SK-N-SH treated with all-trans-retinoic acid at 6 μM for 48 hours (cell line): ENCODE data around the gene FGFBP2.

Experiments
- ATAC-seq: fragments of 200-7000 bp; cut with Tn5 transposase; 3 replicates; pipeline ENCODE4 v1.9.1; 2020; ENCODE audit warnings: mild to moderate bottlenecking, moderate library complexity
- ARNTL ChIP-seq: fragments of 450-650 bp; formaldehyde crosslinking; IDR thresholded peaks from 2 replicates; pipeline ENCODE4 v1.5.0; 2020; ENCODE audit warnings: low read depth, mild to moderate bottlenecking, moderate library complexity, borderline replicate concordance
- CSDC2 ChIP-seq: fragments of 250-450 bp; sonication (Bioruptor Pico); IDR thresholded peaks from 2 replicates; pipeline ENCODE4 v1.5.0; 2020; ENCODE audit warnings: mild to moderate bottlenecking, moderate library complexity
- ESRRG ChIP-seq: fragments of 250-450 bp; sonication (Bioruptor Pico); IDR thresholded peaks from 2 replicates; pipeline ENCODE4 v1.6.1; 2021; ENCODE audit warnings: mild to moderate bottlenecking
- GLIS3 ChIP-seq: fragments of 250-450 bp; sonication (Bioruptor Pico); IDR thresholded peaks from 2 replicates; pipeline ENCODE4 v1.5.0; 2020; ENCODE audit warnings: mild to moderate bottlenecking, moderate library complexity
- ISL1 ChIP-seq: fragments of 250-450 bp; sonication (Bioruptor Pico); IDR thresholded peaks from 2 replicates; pipeline ENCODE4 v2.1.2; 2022; ENCODE audit warnings: mild to moderate bottlenecking, moderate library complexity
- OSR1 ChIP-seq: fragments of 250-450 bp; sonication (Bioruptor Pico); IDR thresholded peaks from 2 replicates; pipeline ENCODE4 v1.8.0; 2022; ENCODE audit warnings: moderate library complexity, mild to moderate bottlenecking, inconsistent platforms
- RARB ChIP-seq: fragments of 250-450 bp; sonication (Bioruptor Pico); IDR thresholded peaks from 2 replicates; pipeline ENCODE4 v1.8.0; 2021; ENCODE audit warnings: mild to moderate bottlenecking, moderate library complexity
- SNAI2 ChIP-seq: fragments of 250-450 bp; sonication (Bioruptor Pico); IDR thresholded peaks from 2 replicates; pipeline ENCODE4 v1.5.0; 2020; ENCODE audit warnings: mild to moderate bottlenecking, moderate library complexity
- TCF4 ChIP-seq: fragments of 250-450 bp; sonication (Bioruptor Pico); IDR thresholded peaks from 2 replicates; pipeline ENCODE4 v1.8.0; 2021; ENCODE audit warnings: mild to moderate bottlenecking, moderate library complexity, borderline replicate concordance
- TOX ChIP-seq: fragments of 250-450 bp; sonication (Bioruptor Pico); IDR thresholded peaks from 2 replicates; pipeline ENCODE4 v1.8.0; 2021; ENCODE audit warnings: mild to moderate bottlenecking, moderate library complexity, borderline replicate concordance
- ZC3H10 ChIP-seq: fragments of 250-450 bp; sonication (Bioruptor Pico); IDR thresholded peaks from 2 replicates; pipeline ENCODE4 v1.5.1; 2021; ENCODE audit warnings: mild to moderate bottlenecking, moderate library complexity
- ZFP3 ChIP-seq: fragments of 250-450 bp; sonication (Bioruptor Pico); IDR thresholded peaks from 2 replicates; pipeline ENCODE4 v1.5.0; 2020; ENCODE audit warnings: mild to moderate bottlenecking, moderate library complexity
- ZNF565 ChIP-seq: fragments of 450-650 bp; formaldehyde crosslinking; conservative IDR thresholded peaks from 2 replicates; pipeline ENCODE4 v1.5.0; 2020; ENCODE audit warnings: low read depth, mild to moderate bottlenecking, moderate library complexity
- TF ChIP-seq, protein P1 (sequence below): fragments of 250-450 bp; sonication (Bioruptor Pico); IDR thresholded peaks from 2 replicates; pipeline ENCODE4 v1.8.0; 2020; ENCODE audit warnings: mild to moderate bottlenecking, moderate library complexity, borderline replicate concordance
- TF ChIP-seq, protein P2 (sequence below): fragments of 250-450 bp; sonication (Bioruptor Pico); IDR thresholded peaks from 2 replicates; pipeline ENCODE4 v1.8.0; 2021; ENCODE audit warnings: low read depth, mild to moderate bottlenecking, moderate library complexity, borderline replicate concordance
- TF ChIP-seq, protein P3 (sequence below): fragments of 250-450 bp; sonication (Bioruptor Pico); IDR thresholded peaks from 2 replicates; pipeline ENCODE4 v1.5.0; 2020; ENCODE audit warnings: mild to moderate bottlenecking, moderate library complexity
- TF ChIP-seq, protein P4 (sequence below): fragments of 250-450 bp; sonication (Bioruptor Pico); IDR thresholded peaks from 2 replicates; pipeline ENCODE4 v1.5.1; 2021; ENCODE audit warnings: mild to moderate bottlenecking, moderate library complexity

The FGFBP2 gene

DNA sequence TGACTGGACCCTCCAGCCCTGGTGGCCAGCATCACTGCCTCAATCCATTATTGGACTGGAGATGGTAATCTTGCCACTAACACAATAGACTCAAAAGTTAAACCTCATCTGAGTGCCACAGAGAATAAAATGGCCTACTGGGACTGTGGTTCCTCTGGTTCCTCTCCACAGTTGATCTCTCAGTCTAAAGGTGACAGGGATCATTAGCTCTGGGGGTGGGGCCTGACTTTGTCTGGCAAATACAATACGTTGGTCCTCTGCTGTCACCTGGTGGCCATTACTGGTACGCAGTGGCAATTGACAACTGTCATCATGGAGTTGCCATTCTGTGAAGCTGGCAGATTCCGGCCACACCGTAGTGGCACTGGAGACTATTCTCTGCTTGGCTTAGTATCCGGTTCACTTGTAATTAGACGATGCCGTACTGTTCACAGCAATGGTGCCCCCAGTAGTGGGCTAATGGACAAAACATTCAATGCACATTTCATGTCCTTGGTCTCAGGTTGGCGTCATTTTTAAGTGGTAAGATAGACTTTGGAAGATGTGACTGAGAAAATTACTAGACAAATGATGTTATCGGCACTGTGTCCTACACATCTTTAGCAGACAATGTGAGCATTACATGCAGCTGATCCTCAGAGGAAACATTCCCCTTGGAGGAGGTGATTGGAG lies 6.7 kb downstream of the FGFBP2 start (continued):
- TF ChIP-seq, protein P1, sequence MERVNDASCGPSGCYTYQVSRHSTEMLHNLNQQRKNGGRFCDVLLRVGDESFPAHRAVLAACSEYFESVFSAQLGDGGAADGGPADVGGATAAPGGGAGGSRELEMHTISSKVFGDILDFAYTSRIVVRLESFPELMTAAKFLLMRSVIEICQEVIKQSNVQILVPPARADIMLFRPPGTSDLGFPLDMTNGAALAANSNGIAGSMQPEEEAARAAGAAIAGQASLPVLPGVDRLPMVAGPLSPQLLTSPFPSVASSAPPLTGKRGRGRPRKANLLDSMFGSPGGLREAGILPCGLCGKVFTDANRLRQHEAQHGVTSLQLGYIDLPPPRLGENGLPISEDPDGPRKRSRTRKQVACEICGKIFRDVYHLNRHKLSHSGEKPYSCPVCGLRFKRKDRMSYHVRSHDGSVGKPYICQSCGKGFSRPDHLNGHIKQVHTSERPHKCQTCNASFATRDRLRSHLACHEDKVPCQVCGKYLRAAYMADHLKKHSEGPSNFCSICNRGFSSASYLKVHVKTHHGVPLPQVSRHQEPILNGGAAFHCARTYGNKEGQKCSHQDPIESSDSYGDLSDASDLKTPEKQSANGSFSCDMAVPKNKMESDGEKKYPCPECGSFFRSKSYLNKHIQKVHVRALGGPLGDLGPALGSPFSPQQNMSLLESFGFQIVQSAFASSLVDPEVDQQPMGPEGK, result no peak
- no peak for TF ChIP-seq ZNF565 (CRISPR knock-in tag)
- no peak for TF ChIP-seq SNAI2 (CRISPR knock-in tag)
- TF ChIP-seq ESRRG (CRISPR knock-in tag), result no peak
- no peak for TF ChIP-seq CSDC2
- TF ChIP-seq RARB (CRISPR knock-in tag), result no peak

DNA sequence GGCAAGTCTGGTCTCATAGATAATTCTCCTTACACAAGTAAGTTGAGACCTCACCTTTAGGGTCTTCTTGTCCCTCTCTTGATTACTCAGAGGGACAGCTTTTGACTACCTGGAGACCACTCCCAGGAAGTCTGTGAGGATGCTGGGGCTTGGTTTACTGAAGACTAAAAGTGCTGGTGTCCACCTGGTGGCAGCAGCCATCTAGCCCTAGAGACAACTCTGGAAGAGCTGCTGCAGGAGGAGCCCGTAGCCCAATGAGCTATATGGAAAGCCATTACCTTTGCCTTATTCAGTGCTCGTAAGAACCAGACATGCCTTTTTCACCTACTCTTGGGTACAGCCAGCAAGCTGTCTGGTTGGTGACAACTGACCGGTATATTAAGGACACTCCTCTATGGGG lies 7.3 kb downstream of the FGFBP2 start:
- no peak for TF ChIP-seq ISL1
- no peak for TF ChIP-seq ZFP3 (CRISPR knock-in tag)
- no peak for TF ChIP-seq OSR1
- TF ChIP-seq ESRRG (CRISPR knock-in tag), result no peak
- TF ChIP-seq, protein P2, sequence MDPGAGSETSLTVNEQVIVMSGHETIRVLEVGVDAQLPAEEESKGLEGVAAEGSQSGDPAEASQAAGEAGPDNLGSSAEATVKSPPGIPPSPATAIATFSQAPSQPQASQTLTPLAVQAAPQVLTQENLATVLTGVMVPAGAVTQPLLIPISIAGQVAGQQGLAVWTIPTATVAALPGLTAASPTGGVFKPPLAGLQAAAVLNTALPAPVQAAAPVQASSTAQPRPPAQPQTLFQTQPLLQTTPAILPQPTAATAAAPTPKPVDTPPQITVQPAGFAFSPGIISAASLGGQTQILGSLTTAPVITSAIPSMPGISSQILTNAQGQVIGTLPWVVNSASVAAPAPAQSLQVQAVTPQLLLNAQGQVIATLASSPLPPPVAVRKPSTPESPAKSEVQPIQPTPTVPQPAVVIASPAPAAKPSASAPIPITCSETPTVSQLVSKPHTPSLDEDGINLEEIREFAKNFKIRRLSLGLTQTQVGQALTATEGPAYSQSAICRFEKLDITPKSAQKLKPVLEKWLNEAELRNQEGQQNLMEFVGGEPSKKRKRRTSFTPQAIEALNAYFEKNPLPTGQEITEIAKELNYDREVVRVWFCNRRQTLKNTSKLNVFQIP (CRISPR knock-in tag), result no peak
- TF ChIP-seq ZC3H10 (CRISPR knock-in tag), result no peak
- TF ChIP-seq ZNF565 (CRISPR knock-in tag), result no peak
- TF ChIP-seq SNAI2 (CRISPR knock-in tag), result no peak
- TF ChIP-seq, protein P1, result no peak
- TF ChIP-seq, protein P3, sequence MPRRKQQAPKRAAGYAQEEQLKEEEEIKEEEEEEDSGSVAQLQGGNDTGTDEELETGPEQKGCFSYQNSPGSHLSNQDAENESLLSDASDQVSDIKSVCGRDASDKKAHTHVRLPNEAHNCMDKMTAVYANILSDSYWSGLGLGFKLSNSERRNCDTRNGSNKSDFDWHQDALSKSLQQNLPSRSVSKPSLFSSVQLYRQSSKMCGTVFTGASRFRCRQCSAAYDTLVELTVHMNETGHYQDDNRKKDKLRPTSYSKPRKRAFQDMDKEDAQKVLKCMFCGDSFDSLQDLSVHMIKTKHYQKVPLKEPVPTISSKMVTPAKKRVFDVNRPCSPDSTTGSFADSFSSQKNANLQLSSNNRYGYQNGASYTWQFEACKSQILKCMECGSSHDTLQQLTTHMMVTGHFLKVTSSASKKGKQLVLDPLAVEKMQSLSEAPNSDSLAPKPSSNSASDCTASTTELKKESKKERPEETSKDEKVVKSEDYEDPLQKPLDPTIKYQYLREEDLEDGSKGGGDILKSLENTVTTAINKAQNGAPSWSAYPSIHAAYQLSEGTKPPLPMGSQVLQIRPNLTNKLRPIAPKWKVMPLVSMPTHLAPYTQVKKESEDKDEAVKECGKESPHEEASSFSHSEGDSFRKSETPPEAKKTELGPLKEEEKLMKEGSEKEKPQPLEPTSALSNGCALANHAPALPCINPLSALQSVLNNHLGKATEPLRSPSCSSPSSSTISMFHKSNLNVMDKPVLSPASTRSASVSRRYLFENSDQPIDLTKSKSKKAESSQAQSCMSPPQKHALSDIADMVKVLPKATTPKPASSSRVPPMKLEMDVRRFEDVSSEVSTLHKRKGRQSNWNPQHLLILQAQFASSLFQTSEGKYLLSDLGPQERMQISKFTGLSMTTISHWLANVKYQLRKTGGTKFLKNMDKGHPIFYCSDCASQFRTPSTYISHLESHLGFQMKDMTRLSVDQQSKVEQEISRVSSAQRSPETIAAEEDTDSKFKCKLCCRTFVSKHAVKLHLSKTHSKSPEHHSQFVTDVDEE (CRISPR knock-in tag), result no peak
- peak; percentile 83 for ATAC-seq

DNA sequence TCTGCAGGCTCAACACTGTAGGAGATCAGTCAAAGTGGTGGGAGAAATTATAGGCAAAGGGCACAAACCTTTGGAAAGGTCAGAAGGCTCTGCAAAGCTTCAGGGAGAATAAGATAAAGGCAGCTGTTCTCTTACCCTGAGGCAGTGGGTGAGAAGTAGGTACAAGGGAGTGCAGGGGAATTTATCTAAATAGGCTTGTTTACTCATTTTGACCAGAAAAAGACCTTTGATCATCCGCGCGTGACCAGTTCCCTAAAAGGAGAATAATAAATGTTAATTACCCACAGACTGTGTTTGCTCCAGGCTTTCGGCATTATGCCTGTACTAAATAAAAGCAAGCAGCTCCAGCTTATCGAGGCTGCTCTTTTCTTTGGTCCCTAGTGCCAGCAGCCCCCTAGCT lies 9.3 kb downstream of the FGFBP2 start:
- TF ChIP-seq TOX (CRISPR knock-in tag) (no peak), SNAI2 (CRISPR knock-in tag) (no peak), ISL1 (no peak), ESRRG (CRISPR knock-in tag) (no peak), TCF4 (CRISPR knock-in tag) (no peak), RARB (CRISPR knock-in tag) (no peak)
- TF ChIP-seq, protein P2 (CRISPR knock-in tag), result no peak
- TF ChIP-seq, all 23 proteins: peak for 0
- no peak for ATAC-seq

DNA sequence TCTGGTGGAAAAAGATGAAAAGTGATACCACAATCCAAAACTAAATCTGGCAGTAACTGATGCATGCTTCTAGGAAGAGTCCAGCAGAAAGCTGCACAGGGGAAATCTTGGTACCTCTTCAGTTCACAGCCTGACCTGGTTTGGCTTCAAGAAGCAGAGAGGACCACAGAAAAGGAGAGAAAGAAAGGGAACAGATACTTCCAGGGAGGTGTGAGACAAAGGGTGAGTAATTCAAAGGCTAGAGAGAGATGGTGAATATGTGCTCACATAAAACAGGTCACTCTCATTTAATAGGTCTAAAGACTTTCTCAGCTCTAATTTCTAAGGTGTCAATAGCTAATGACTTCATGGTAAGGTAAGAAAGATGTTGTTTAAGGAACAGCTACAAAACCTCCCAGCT lies 11.2 kb downstream of the FGFBP2 start:
- no peak for ATAC-seq
- TF ChIP-seq OSR1 (no peak), ESRRG (CRISPR knock-in tag) (no peak), RARB (CRISPR knock-in tag) (no peak), ZFP3 (CRISPR knock-in tag) (no peak), GLIS3 (no peak), TOX (CRISPR knock-in tag) (no peak), ARNTL (no peak)
- TF ChIP-seq, protein P4, sequence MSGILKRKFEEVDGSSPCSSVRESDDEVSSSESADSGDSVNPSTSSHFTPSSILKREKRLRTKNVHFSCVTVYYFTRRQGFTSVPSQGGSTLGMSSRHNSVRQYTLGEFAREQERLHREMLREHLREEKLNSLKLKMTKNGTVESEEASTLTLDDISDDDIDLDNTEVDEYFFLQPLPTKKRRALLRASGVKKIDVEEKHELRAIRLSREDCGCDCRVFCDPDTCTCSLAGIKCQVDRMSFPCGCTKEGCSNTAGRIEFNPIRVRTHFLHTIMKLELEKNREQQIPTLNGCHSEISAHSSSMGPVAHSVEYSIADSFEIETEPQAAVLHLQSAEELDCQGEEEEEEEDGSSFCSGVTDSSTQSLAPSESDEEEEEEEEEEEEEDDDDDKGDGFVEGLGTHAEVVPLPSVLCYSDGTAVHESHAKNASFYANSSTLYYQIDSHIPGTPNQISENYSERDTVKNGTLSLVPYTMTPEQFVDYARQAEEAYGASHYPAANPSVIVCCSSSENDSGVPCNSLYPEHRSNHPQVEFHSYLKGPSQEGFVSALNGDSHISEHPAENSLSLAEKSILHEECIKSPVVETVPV (CRISPR knock-in tag), result no peak
- TF ChIP-seq, protein P2 (CRISPR knock-in tag), result no peak
- TF ChIP-seq, protein P1, result no peak
